ENCODE results near the gene E2F3. TPM values are rescaled to one million over a fixed set of nuclear protein-coding genes. Genes with fewer than 3 reads are reported as not detected.

E2F3 gene
- total RNA-seq, 4 donors from 2014 or later: 1.8 to 5.5 (median 3.3) TPM

GRCh38 chr6:20400456-20401204 is 1.0 kb upstream of the E2F3 start:
- intact Hi-C loops (cut with DNase I; ENCODE audit: low total_unique reads): no loop called here
- Histone ChIP-seq H3K4me1 (no peaks in the 10 kb centered on the region), H3K36me3 (no peaks in the 10 kb centered on the region), H3K27ac (peak overlapping the region; percentile 62 to 68), H3K4me3 (peak overlapping the region; percentile 54 to 57), H3K9me3 (no peaks in the 10 kb centered on the region), H3K27me3 (no peaks in the 10 kb centered on the region)
- peak; percentile 20 to 24 for DNase-seq
- no peak for TF ChIP-seq POLR2A (IDR thresholded peaks at IDR 0.05)
- TF ChIP-seq, protein P1, sequence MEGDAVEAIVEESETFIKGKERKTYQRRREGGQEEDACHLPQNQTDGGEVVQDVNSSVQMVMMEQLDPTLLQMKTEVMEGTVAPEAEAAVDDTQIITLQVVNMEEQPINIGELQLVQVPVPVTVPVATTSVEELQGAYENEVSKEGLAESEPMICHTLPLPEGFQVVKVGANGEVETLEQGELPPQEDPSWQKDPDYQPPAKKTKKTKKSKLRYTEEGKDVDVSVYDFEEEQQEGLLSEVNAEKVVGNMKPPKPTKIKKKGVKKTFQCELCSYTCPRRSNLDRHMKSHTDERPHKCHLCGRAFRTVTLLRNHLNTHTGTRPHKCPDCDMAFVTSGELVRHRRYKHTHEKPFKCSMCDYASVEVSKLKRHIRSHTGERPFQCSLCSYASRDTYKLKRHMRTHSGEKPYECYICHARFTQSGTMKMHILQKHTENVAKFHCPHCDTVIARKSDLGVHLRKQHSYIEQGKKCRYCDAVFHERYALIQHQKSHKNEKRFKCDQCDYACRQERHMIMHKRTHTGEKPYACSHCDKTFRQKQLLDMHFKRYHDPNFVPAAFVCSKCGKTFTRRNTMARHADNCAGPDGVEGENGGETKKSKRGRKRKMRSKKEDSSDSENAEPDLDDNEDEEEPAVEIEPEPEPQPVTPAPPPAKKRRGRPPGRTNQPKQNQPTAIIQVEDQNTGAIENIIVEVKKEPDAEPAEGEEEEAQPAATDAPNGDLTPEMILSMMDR (IDR thresholded peaks at IDR 0.05): peak in 3 of 4 experiments; percentile 6 to 11 (median 11)

- no peaks in the 10 kb centered on the region for H3K4me1 ChIP-seq
- no peaks in the 10 kb centered on the region for H3K27me3 ChIP-seq
These were observed 338 bp downstream of the E2F3 start for GRCh38 chr6:20402092-20402341.

DNA sequence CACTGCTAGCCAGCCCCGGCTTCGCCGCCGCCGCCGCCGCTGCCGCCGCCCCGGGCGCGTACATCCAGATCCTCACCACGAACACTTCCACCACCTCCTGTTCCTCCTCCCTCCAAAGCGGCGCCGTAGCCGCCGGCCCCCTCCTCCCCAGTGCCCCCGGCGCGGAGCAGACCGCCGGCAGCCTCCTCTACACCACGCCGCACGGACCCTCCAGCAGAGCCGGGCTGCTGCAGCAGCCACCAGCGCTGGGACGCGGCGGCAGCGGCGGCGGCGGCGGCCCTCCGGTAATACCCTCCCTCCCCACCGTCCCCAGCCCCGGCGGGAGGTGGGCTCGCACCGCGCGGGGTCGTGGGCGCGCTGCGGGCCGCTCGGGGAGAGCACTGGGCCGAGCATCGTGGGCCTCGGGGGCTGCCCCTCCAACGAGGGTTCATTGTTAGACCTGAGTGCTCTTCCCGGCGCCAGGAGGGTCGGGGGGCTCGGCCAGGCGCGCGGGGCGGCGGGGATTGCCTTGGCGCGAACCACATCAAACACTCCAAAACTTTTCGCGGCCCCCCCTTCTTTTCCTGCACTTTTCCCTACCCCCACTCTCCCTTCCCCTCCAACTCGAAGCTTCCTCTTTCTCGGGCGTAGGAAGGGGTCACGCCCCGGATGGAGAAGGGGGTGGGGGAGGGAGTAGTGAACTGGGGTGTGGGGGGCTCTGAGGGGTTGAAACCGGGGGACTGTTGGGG is 827 bp downstream of the E2F3 start:
- H3K27me3 ChIP-seq: no peaks in the 10 kb centered on the region
- DNase-seq: peak; percentile 22 to 34
- intact Hi-C loops (cut with DNase I; ENCODE audit: low total_unique reads): no loop called here
- H3K36me3 ChIP-seq: no peaks in the 10 kb centered on the region
- H3K27ac ChIP-seq: peak overlapping the region; percentile 79 to 80
- TF ChIP-seq, protein P1 (IDR thresholded peaks at IDR 0.05): no peak
- no peak for TF ChIP-seq POLR2A (IDR thresholded peaks at IDR 0.05)
- no peaks in the 10 kb centered on the region for H3K4me1 ChIP-seq
- H3K4me3 ChIP-seq: peak overlapping the region; percentile 49 to 72
- H3K9me3 ChIP-seq: no peaks in the 10 kb centered on the region

More at GRCh38 chr6:20402092-20402341, 338 bp downstream of the E2F3 start:
- intact Hi-C loops (cut with DNase I; ENCODE audit: low total_unique reads): no loop called here
- Histone ChIP-seq H3K27ac (peak overlapping the region; percentile 79 to 80), H3K9me3 (no peaks in the 10 kb centered on the region), H3K4me3 (peak overlapping the region; percentile 49 to 72), H3K36me3 (no peaks in the 10 kb centered on the region)
- DNase-seq: no peak
- no peak for TF ChIP-seq POLR2A (IDR thresholded peaks at IDR 0.05)
- TF ChIP-seq, protein P1 (IDR thresholded peaks at IDR 0.05): no peak

DNA sequence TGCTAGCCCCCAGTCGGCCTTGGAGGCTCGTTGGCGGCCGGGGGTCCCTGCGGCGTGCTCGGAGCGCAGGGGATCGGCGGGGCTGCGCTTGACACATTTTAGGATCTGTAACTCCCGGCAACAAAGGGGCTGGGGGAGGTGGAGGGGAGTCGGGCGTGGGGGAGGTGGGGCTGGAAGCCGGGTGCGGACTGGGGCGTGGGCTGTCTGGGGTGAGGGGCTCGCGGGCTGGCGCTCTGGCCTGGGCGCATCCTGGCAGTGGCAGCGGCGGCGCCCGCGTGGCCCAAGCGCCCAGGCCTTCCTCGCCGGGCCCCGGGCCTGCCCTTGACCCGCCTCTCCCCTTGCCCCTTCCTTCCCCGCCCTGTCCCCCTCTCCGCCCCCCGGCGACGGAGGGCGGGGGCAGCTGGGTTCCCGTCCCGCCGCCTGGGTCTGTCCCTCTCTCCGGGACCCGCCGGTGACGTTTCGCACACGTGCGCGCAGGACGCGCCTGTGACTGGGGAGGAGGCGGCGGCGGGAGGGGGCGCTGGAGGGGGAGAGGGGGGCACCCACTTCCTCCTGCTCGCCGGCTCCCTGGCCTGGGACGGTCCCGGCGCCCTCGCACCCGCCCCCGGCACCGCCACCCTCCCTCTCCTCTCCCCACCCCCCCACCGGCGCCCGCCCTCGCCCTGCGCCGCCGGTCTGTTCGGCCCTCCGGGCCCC is 1.5 kb downstream of the E2F3 start:
- intact Hi-C loops (cut with DNase I; ENCODE audit: low total_unique reads): no loop called here
- peak overlapping the region; percentile 79 to 80 for H3K27ac ChIP-seq
- H3K4me3 ChIP-seq: peak overlapping the region; percentile 49 to 72
- no peaks in the 10 kb centered on the region for H3K4me1 ChIP-seq
- no peaks in the 10 kb centered on the region for H3K27me3 ChIP-seq
- H3K9me3 ChIP-seq: no peaks in the 10 kb centered on the region
- peak; percentile 54 to 64 for DNase-seq
- TF ChIP-seq, protein P1 (IDR thresholded peaks at IDR 0.05): no peak
- TF ChIP-seq POLR2A (IDR thresholded peaks at IDR 0.05): peak in 1 of 2 donors; percentile 26
- no peaks in the 10 kb centered on the region for H3K36me3 ChIP-seq

All from uterus (tissue), 4 donors.